Adipose tissue (tissue), 3 donors: ENCODE results near the gene TYW3. TPM values are rescaled to one million over a fixed set of nuclear protein-coding genes. Genes with fewer than 3 reads are reported as not detected.

Source experiments
- H3K27ac ChIP-seq: one replicate; pipeline ENCODE4 v1.5.1; 2013; ENCODE audit warnings: low read depth, low read length
- WGBS, 3 donors: extraction: QIAGEN DNeasy Blood & Tissue Kit; methylation state at CpG; one replicate each; pipeline ENCODE4 v1.1.7; 2013; 5-methylcytosine and 5-hydroxymethylcytosine counted together
- polyA plus RNA-seq, 3 donors: library from polyadenylated mRNA; stranded (reverse); fragments of 200-250 nt; gene quantifications; one replicate each; pipeline ENCODE4 v1.2.3, GENCODE V29; 2013
- donor health status: healthy with polysubstance abuse.
- donor health status: Bipolar disorder and iron deficiency.
- donor health status: healthy.

TYW3 gene
- polyA plus RNA-seq, 3 donors: 4.7 to 15.6 (median 10.5) TPM

DNA sequence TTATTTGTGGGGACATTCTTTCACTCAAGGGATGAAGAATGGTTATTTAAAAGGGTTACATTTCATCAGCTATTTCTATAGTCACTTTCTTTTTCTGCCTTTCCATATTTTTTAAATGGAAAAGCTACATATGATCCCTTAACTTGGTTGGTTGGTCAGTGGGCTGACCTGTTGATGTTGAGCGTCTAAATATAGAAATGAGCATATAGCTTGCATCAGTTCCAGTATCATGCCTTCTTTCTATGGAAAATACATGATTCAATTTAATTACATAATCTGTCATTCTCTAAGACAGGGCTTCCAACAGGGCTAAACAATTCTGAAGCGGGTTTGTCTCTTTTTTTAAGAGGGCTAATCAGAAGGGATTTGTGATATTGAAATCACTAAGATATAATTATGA is 40.6 kb downstream of the TYW3 start:
- no peak overlapping the region for H3K27ac ChIP-seq
- 65 to 81% (median 79%) methylated on average over 2 of the region's 2 CpGs for WGBS, 3 donors

DNA sequence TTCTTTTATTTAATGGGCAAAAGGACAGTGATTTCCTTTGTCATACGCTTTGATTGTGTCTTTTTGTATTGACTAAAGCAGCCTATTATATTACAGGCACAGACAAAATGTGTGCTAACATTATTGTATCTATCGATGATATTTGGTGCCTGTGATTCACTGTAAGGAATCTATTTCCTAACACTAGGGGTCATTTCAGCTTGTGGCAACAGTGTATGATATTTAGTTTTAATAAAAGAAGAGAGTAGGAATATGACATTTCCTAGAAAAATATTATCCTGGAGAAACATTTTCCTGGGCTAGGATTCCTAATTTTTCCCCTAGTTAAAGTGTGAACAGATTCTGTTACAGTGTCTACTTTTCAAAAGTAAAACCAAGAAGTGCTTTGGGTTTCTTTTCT is 42.8 kb downstream of the TYW3 start:
- WGBS, 3 donors: 82 to 89% (median 83%) methylated on average over 2 of the region's 2 CpGs
- H3K27ac ChIP-seq: no peak overlapping the region

DNA sequence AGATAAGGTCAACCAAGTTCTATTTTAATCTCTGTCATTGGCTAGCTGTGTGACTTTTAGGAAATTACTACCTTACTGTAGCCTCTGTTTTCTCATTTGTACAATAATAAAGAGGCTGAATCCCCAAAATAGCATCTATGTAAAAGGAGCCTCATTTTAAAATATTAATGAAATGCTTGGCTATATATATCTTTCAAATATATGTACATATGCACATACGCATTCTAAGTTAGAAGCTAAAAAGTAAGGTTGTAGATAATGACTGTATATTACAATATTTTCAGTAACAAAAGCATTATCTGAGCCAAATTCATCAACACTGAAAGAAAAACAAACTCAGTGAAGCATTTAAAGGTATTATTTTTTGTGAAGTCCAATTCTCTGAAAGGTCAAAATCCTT is 44.6 kb downstream of the TYW3 start:
- H3K27ac ChIP-seq: no peak overlapping the region
- 83 to 93% (median 93%) methylated on average over 1 of the region's 1 CpG for WGBS, 3 donors

DNA sequence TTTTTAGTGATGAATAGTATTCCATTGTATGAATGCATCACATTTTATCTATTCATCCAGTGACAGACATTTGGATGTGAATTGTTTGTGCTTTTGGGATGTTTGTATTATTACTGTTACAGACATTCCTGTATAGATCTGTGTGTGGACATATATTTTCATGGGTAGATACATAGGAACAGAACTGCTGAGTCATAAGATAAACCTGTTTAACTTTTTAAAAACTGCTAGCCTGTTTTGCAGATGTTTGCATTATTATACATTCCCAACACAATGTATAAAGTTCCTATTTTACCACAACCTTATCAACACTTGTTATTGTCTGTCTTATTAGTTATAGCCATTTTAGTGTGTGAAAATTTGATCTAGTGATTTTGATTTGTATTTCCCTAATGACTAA is 46.8 kb downstream of the TYW3 start:
- no peak overlapping the region for H3K27ac ChIP-seq

DNA sequence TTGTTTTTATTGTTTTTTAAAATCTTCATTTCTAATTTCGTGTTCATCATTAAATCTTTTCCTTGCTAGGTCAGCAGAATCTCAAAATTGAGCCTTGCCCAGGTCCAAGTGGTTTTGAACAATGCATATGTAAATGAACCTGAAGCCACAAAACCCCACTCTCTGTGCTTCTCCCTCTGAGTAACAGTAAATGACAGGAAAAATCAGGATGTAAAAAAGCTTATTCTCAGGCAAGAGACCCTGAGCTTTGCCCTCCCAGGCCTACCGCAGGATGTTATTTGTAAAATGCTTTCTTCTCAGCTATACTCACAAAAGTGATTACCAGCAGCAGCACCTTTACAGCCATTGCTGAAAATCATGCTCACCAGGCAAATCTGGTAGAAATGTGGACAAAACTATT is 47.6 kb downstream of the TYW3 start:
- 39 to 45% (median 42%) methylated on average over 2 of the region's 2 CpGs for WGBS, 3 donors

DNA sequence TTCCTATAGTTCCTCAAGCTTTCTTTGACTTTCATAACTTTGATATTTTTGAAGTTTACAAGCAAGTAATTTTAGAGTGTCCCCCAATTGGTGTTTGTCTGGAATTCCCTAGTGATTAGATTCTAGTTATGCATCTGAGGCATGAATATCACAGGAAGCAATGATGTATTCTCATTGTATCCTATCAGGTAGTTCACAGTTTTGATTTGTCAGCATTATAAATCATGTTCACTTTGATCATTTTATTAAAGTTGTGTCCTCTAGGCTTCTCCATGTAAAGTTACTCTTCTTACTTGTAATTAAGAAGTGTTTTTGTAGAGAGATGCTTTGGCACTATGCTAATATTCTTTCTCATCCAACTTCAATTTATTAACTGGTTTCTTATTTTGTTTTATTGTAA is 53.0 kb downstream of the TYW3 start:
- H3K27ac ChIP-seq: no peak overlapping the region

More for the DNA sequence above, 47.6 kb downstream of the TYW3 start:
- no peak overlapping the region for H3K27ac ChIP-seq

DNA sequence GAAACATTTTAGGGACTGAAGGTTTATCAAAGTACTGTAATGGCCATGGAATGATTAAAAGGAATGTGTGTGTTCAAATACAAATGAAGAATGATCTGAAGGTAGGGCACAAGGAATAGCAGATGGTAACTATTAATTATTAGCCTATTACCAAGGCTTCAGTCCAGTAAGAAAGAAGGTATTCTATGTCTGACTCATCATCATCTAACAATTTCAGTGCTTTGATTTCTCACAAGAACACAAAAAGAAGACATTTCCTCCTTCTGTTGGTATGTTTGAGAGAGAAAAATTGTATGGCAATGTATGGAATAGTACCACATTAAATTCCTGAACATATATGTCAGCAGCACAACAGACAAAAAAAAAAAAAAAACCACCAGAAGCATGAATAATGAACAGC is 57.5 kb downstream of the TYW3 start:
- H3K27ac ChIP-seq: no peak overlapping the region

DNA sequence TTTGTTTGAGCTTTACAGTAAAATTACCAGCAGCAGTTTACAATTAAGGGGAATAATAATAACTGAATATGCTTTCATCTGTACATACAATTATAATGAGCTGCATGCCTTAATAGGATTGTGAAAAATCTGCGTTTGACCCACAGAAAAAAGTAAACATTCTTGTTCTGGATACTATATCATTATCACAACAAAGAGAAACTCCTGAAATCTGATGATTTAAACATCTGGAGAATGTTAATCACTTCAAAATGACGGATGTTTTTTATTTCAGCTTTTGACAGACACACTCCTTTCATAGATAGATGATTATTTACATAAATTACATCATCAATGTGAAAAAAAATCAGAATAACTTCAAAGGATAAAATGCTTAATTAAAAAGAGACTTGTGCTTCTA is 58.5 kb downstream of the TYW3 start:
- H3K27ac ChIP-seq: no peak overlapping the region
- WGBS, 3 donors: 31 to 44% (median 36%) methylated on average over 2 of the region's 2 CpGs

DNA sequence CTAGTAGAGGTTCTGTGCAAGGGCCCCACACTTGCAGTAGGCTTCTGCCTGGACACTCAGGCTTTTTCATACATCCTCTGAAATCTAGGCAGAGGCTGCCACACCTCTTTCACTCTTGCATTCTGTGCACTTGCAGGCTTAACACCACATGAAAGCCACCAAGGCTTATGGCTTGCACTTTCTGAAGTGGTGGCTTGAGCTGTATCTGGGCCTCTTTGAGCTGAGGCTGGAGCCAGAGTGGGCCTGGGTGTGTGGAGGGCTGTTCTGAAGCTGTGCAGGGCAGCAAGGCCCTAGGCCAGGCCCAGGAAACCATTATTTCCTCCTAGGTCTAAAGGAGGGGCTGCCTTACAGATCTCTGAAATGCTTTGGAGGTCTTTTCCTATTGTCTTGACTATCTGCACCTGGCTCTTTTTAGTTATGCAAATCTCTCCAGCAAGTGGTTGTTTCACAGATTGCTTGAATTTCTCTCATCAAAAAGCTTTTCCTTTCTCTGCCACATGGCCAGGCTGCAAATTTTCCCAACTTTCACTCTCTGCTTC is 66.2 kb downstream of the TYW3 start:
- H3K27ac ChIP-seq: no peak overlapping the region

DNA sequence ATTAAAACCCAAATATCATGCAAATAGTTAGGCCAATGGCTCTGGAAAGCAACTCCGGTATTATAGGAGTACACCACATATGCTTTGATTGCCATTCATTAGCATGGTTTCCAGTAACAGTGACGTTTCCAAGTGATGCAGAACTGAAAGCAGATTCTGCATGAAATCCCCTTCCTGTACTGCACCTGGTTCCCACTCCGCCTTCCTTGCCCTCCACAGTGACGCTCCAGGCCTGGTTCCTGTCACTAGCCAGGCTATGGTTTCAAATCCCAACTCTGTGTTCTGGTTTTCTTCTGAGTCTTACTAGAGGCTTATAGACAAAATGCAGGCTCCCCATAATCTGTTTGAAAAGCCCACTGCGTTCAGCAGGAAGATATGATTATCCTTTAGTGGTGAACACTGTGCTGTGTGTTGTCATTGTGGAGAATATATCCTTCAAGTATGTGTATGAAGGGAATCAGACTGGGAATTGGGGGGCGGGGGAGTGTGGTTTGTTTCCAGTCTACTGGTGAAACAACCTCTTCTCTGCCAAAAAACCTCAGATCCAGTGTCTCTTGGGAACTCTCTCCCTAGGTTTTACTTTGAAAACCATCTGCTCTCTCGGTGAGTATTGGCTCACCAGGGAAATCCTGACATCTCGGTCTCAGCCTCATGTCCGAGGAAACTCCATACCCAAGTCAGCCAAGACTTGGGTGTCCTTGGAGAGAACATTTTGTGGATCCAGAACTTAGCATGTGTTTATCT is 78.7 kb downstream of the TYW3 start:
- WGBS, 3 donors: 47 to 61% (median 58%) methylated on average over 9 of the region's 9 CpGs

DNA sequence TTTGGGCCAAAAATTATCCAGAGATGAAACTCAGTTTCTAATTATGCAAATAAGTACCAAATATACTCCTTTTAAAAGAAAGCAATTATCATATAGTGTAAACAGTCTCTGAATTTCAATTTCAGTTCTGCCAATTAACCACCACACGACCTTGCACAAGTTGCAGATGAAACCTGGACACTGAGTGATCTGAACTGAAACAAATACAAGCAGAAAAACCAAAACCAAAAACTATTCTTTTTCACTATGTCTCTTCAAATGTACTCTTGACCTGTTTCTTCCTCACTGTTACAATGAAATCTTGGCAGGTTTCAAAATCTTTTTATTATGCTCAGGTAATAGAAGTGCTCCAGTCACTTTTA is 79.2 kb downstream of the TYW3 start:
- 40 to 61% (median 48%) methylated on average over 1 of the region's 1 CpG for WGBS, 3 donors
- no peak overlapping the region for H3K27ac ChIP-seq

More for the DNA sequence above, 78.7 kb downstream of the TYW3 start:
- H3K27ac ChIP-seq: no peak overlapping the region

Other genes with a start within 250 kb of the TYW3 start
- not detected for gene LRRC53, start 220.5 kb upstream of the TYW3 start, polyA plus RNA-seq
- under 1 TPM in 2 of 3 donors, not detected in 1; 0.05 to 0.11 TPM for gene ERICH3, start 59.4 kb upstream of the TYW3 start, polyA plus RNA-seq
- gene CRYZ, start 102 bp upstream of the TYW3 start, polyA plus RNA-seq: 10 to 100 TPM; 21.4 to 30.2 (median 26.3) TPM